DOHH2 (cell line): ENCODE data around the gene SEC11C.

Experiments used
- H3F3A ChIP-seq: fragments of 200-600 bp; sonication (generic), shearing (Covaris generic); 2 replicates; pipeline ENCODE4 v1.6.0; 2016; ENCODE audit warnings: antibody characterized with exemption, mild to moderate bottlenecking; ENCODE audit not compliant: control insufficient read depth, insufficient read depth
- H3K27ac ChIP-seq: fragments of 200-600 bp; sonication (generic); 2 replicates; pipeline ENCODE4 v1.5.1; 2014; ENCODE audit warnings: low read depth, mild to moderate bottlenecking, low read length, moderate library complexity
- H3K27me3 ChIP-seq: fragments of 200-600 bp; sonication (generic); 2 replicates; pipeline ENCODE4 v1.6.1; 2014; ENCODE audit warnings: mild to moderate bottlenecking, low read length, mixed read lengths; ENCODE audit not compliant: control insufficient read depth
- H3K36me3 ChIP-seq: fragments of 200-600 bp; sonication (generic); 2 replicates; pipeline ENCODE4 v1.6.1; 2014; ENCODE audit warnings: mild to moderate bottlenecking, low read length, moderate library complexity, mixed read lengths; ENCODE audit not compliant: control insufficient read depth
- H3K4me1 ChIP-seq: fragments of 200-600 bp; sonication (generic); 2 replicates; pipeline ENCODE4 v1.6.1; 2014; ENCODE audit warnings: mild to moderate bottlenecking, low read length, mixed read lengths; ENCODE audit not compliant: control insufficient read depth
- H3K4me2 ChIP-seq: fragments of 200-600 bp; sonication (generic); 2 replicates; pipeline ENCODE4 v1.6.0; 2014; ENCODE audit warnings: mild to moderate bottlenecking, low read length, moderate library complexity
- H3K4me3 ChIP-seq: fragments of 200-600 bp; sonication (generic); 2 replicates; pipeline ENCODE4 v1.5.1; 2014; ENCODE audit warnings: mild to moderate bottlenecking, low read length, mixed read lengths
- H3K79me2 ChIP-seq: fragments of 200-600 bp; sonication (generic); 2 replicates; pipeline ENCODE4 v1.6.1; 2014; ENCODE audit warnings: mild to moderate bottlenecking, low read length, mixed read lengths; ENCODE audit not compliant: control insufficient read depth
- H3K9me2 ChIP-seq: fragments of 200-600 bp; sonication (generic); replicated peaks from 2 replicates; pipeline ENCODE4 v1.6.1; 2014; ENCODE audit warnings: mild to moderate bottlenecking, low read length, mixed read lengths; ENCODE audit not compliant: control insufficient read depth
- H3K9me3 ChIP-seq: fragments of 200-600 bp; sonication (generic); 2 replicates; pipeline ENCODE4 v1.6.1; 2014; ENCODE audit warnings: antibody characterized with exemption, low read length, mixed read lengths; ENCODE audit not compliant: control insufficient read depth, insufficient read depth
- H4K20me1 ChIP-seq: fragments of 200-600 bp; sonication (generic); 2 replicates; pipeline ENCODE4 v1.6.0; 2014; ENCODE audit warnings: low read depth, mild to moderate bottlenecking, antibody characterized with exemption, low read length, moderate library complexity; ENCODE audit not compliant: control insufficient read depth, insufficient read depth
- EZH2phosphoT487 ChIP-seq: fragments of 200-600 bp; sonication (generic); IDR thresholded peaks from 2 replicates; pipeline ENCODE4 v1.6.1; 2017; ENCODE audit warnings: borderline replicate concordance, mild to moderate bottlenecking, antibody characterized with exemption, low read length, moderate library complexity, mixed read lengths
- TF ChIP-seq, protein P1 (sequence below): fragments of 200-600 bp; sonication (generic); IDR thresholded peaks from one replicate; pipeline ENCODE4 v1.5.1; 2014; ENCODE audit warnings: antibody characterized with exemption, mild to moderate bottlenecking, low read depth, low read length; ENCODE audit not compliant: poor library complexity, severe bottlenecking

Gene SEC11C

DNA sequence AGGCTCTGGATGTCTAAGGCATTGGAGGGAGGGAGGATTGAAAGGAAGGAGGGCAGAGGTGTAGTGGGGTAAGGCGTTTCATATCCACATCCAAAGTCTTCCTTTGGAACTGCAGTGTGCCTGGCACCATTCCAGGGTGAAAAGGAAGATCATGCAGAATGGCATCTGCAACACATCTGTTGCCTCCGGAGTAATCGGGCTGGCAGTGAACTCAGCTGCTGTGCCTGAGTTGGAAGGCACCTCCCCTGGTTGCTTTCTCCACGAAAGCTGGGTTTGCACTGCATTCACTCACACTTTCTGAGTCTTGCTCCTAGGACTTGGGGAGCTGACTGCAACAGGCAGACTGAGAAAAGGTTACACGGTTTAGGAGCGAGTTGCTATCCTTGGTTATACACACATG, 30.3 kb upstream of the SEC11C start:
- Histone ChIP-seq H3K79me2 (no peaks in the 10 kb centered on the region), H4K20me1 (no peaks in the 10 kb centered on the region), H3K4me1 (no peaks in the 10 kb centered on the region), H3K27ac (no peak overlapping the region), H3K4me3 (no peak overlapping the region), H3K27me3 (peaks cover 29% of the 10 kb centered on the region), H3K4me2 (no peak overlapping the region), H3K9me2 (no peaks in the 10 kb centered on the region), H3F3A (no peaks in the 10 kb centered on the region), H3K9me3 (no peaks in the 10 kb centered on the region; the same call in 1 of the 2 replicates), H3K36me3 (no peaks in the 10 kb centered on the region)
- TF ChIP-seq, protein P1, sequence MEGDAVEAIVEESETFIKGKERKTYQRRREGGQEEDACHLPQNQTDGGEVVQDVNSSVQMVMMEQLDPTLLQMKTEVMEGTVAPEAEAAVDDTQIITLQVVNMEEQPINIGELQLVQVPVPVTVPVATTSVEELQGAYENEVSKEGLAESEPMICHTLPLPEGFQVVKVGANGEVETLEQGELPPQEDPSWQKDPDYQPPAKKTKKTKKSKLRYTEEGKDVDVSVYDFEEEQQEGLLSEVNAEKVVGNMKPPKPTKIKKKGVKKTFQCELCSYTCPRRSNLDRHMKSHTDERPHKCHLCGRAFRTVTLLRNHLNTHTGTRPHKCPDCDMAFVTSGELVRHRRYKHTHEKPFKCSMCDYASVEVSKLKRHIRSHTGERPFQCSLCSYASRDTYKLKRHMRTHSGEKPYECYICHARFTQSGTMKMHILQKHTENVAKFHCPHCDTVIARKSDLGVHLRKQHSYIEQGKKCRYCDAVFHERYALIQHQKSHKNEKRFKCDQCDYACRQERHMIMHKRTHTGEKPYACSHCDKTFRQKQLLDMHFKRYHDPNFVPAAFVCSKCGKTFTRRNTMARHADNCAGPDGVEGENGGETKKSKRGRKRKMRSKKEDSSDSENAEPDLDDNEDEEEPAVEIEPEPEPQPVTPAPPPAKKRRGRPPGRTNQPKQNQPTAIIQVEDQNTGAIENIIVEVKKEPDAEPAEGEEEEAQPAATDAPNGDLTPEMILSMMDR = no peak
- no peak for TF ChIP-seq EZH2phosphoT487

DNA sequence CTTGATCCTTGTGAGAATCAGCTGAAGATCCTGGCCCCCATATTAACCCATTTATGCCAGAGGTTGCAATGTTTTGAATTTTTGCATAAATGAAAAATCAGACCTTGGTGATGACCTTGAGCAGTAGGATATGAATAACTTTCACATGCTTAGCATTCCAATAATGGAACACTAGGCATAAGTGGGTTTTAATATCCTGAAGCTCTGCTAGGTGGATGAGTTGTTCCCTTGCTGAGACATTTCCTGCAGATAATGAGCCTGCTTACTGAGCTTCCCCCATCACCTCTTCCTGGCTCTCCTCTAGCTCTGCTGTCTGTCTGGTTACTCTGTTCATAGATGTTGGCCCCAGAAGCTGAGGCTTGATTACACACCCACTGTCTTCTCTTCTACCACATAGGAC, 25.5 kb upstream of the SEC11C start:
- no peak for TF ChIP-seq EZH2phosphoT487
- TF ChIP-seq, protein P1 = no peak
- no peak overlapping the region for H3K27ac ChIP-seq
- H3K9me3 ChIP-seq = no peaks in the 10 kb centered on the region
- no peaks in the 10 kb centered on the region for H3F3A ChIP-seq
- H3K4me3 ChIP-seq = no peak overlapping the region
- no peaks in the 10 kb centered on the region for H3K4me1 ChIP-seq
- H3K27me3 ChIP-seq = peaks cover 4% of the 10 kb centered on the region
- no peaks in the 10 kb centered on the region for H3K79me2 ChIP-seq
- H4K20me1 ChIP-seq = no peaks in the 10 kb centered on the region
- H3K9me2 ChIP-seq = no peaks in the 10 kb centered on the region
- no peaks in the 10 kb centered on the region for H3K36me3 ChIP-seq
- no peak overlapping the region for H3K4me2 ChIP-seq

DNA sequence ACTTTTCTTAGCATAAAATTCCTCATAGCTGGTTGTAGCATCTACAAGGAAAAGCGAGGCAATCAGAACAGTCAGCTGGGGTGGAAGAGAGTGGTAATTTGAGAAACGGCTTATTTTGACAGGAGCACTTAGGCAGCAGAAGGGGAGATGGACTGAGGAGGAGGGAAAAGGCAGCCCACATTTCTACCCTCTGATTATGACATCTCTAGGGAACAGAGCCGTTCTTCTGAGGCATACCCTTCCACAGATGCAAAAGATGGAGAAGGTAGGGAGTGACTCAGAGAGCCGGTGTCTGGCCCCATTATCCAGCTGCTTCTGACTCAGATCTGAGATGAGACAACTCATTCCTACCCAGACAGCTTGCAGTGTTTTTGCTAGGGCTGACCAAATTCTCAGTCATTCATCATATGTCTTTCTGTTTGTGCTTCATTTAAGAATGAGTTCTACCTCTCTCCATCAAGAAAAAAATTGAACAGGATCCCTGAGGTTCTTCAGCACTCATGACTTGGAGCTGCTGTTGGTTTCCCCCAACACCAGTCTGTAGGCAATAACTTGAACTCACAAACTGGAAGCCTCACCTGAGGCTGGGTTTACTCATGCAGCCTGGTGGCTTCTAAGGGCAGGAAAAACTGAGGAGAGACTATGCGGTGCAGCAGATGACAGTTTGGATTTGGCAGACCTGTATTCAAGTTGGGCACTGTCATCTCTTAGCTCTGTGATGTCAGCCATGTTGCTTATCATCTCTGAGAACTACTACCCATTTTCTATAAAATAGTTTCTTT, 15.9 kb upstream of the SEC11C start:
- TF ChIP-seq, protein P1 = no peak
- no peak for TF ChIP-seq EZH2phosphoT487
- Histone ChIP-seq H3K27me3 (peaks cover 43% of the 10 kb centered on the region), H3K36me3 (no peaks in the 10 kb centered on the region), H3F3A (no peaks in the 10 kb centered on the region), H3K4me1 (no peaks in the 10 kb centered on the region), H3K4me3 (no peak overlapping the region), H3K79me2 (no peaks in the 10 kb centered on the region), H3K9me3 (no peaks in the 10 kb centered on the region), H3K9me2 (no peaks in the 10 kb centered on the region), H4K20me1 (no peaks in the 10 kb centered on the region), H3K27ac (no peak overlapping the region), H3K4me2 (no peak overlapping the region)
